HG03280 (cell line): ENCODE results near the gene MT1M.
"Not testable (repeated sequence)": the region's sequence is repeated elsewhere in the genome, so short reads cannot be mapped to it uniquely, and the experiment has no call there.

Source experiments
- ATAC-seq: cut with Tn5 transposase; IDR thresholded peaks from one replicate; pipeline ENCODE4 v1.9.1; 2021; ENCODE audit warnings: mild to moderate bottlenecking, moderate library complexity; ENCODE audit not compliant: unreplicated experiment

MT1M gene

GRCh38 chr16:56645838-56646237, 13.4 kb downstream of the MT1M start:
- ATAC-seq: no peak

- ATAC-seq: no peak
These were observed 15.4 kb downstream of the MT1M start for GRCh38 chr16:56647641-56648431.

- ATAC-seq: no peak
These were observed 16.8 kb downstream of the MT1M start for GRCh38 chr16:56649271-56649670.

GRCh38 chr16:56649820-56650219, 17.4 kb downstream of the MT1M start:
- ATAC-seq: no peak

- ATAC-seq: no peak
These were observed 19.1 kb downstream of the MT1M start, which contains the start of gene MT1B for GRCh38 chr16:56651586-56651985. TSS of gene MT1B (plus strand) at chr16:56651886. CDS start at chr16:56651954, 68 bp downstream.

- no peak for ATAC-seq
These were observed 20.1 kb downstream of the MT1M start for GRCh38 chr16:56652600-56652999.

GRCh38 chr16:56653218-56653617, 20.8 kb downstream of the MT1M start:
- ATAC-seq: no peak

GRCh38 chr16:56657555-56658326, 25.3 kb downstream of the MT1M start, which contains the start of gene MT1F:
TSS of gene MT1F (plus strand) at chr16:56657959. CDS start at chr16:56658059, 100 bp downstream.
- ATAC-seq: no peak

- ATAC-seq: no peak
These were observed 25.9 kb downstream of the MT1M start for GRCh38 chr16:56658327-56658875.

GRCh38 chr16:56662357-56663354, 30.2 kb downstream of the MT1M start:
- no peak for ATAC-seq

GRCh38 chr16:56664506-56664905, 32.0 kb downstream of the MT1M start:
- no peak for ATAC-seq

GRCh38 chr16:56665286-56666261, 33.1 kb downstream of the MT1M start:
- not testable (repeated sequence) for ATAC-seq

GRCh38 chr16:56667581-56668571, 35.4 kb downstream of the MT1M start, which contains the start of gene MT1G:
TSS of gene MT1G (minus strand) at chr16:56668065. CDS start at chr16:56667993, 72 bp downstream.
- ATAC-seq: no peak

GRCh38 chr16:56669005-56669839, 36.8 kb downstream of the MT1M start, which contains the start of gene MT1H:
TSS of gene MT1H (plus strand) at chr16:56669814. CDS start at chr16:56669885, 71 bp downstream.
- ATAC-seq: no peak

- ATAC-seq: no peak
These were observed 37.6 kb downstream of the MT1M start for GRCh38 chr16:56669840-56670619.

- no peak for ATAC-seq
These were observed 38.1 kb downstream of the MT1M start for GRCh38 chr16:56670620-56670934.
